GM19372 (cell line): Measurements from ENCODE around the gene LAMC2.

Source experiments
- ATAC-seq: cut with Tn5 transposase; IDR thresholded peaks from one replicate; pipeline ENCODE4 v1.9.1; 2021; ENCODE audit warnings: mild to moderate bottlenecking, low read depth, moderate library complexity; ENCODE audit not compliant: unreplicated experiment

The LAMC2 gene

DNA sequence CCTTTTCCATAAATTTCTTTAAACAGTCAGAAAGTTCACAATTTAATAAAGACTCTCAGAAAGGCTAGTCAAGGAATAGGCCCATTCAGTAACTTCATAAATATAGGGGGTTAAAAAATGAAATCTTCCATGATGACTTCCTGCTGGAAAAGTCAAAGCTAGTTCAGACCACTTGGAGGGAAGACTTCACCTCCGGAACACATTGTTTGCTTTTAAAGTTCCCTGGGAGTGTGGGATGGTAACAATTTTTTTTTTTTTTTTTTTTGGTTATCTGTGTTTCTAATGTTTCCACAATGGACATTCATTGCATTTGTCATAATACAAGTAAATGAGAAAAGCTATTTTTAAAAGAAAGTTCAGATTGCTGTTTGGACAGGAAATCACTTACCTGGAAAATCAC is 18.4 kb upstream of the LAMC2 start:
- no peak for ATAC-seq

- no peak for ATAC-seq
These were observed 17.8 kb upstream of the LAMC2 start for GRCh38 chr1:183168308-183168707.

DNA sequence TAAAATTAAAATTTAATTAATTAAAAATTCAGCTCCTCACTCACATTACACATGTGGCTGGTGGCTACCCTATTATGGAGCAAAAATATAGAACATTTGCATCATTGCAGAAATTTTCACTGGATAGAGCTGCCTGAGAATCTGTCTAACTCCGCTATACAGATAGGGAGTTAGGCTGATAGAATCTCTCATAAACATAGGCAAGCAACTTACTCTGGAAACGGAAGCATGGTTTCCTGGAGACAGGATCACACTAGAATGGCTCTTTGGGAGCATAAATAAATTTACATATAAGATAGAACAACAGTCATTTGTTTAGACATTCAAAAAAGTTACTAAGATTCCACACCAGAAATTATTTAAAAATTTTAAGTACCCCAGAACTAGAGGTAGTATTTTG is 12.2 kb upstream of the LAMC2 start:
- ATAC-seq: no peak

GRCh38 chr1:183175631-183176030 is 10.4 kb upstream of the LAMC2 start:
- ATAC-seq: no peak

GRCh38 chr1:183178545-183178944 is 7.5 kb upstream of the LAMC2 start:
- no peak for ATAC-seq

- no peak for ATAC-seq
These were observed 7.0 kb upstream of the LAMC2 start for GRCh38 chr1:183179033-183179432.

DNA sequence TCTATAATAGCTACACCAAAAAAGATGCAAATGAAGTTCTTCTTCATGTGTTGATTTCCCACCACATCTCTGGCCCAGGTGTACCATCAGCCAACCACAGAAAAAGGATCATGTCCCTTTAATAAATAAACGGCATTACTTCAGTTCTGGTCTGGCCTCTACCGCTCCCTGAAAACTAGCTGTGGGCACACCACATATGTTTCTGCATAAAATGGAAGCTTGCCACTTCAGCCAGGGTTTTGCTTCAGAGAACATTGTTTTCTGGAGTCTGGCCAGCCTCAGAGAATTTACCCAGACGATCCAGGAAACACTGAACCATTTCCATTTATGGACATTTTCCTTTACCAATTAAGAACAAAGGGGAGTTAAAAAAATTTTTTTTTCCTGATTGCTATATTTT is 5.8 kb upstream of the LAMC2 start:
- ATAC-seq: no peak

DNA sequence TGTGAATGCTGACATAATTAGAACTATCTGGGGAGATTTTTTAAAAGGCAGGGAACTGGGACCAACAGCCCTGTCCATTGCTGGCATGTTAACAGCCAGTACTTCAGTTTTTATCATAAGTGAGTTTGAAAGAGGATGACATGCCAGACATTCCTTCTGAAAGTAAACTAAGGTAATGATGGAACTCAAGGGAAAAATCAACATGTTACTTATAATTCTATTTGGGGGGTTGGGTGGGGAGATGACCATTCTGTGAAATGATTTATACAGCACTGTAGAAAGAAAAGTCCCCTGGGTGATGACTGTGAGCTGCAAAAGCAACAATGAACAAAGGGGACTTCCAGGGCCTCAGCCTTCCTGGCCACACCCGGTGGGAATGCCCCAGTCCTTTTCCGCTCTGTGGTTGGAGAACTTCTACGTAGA is 5.4 kb upstream of the LAMC2 start:
- no peak for ATAC-seq

DNA sequence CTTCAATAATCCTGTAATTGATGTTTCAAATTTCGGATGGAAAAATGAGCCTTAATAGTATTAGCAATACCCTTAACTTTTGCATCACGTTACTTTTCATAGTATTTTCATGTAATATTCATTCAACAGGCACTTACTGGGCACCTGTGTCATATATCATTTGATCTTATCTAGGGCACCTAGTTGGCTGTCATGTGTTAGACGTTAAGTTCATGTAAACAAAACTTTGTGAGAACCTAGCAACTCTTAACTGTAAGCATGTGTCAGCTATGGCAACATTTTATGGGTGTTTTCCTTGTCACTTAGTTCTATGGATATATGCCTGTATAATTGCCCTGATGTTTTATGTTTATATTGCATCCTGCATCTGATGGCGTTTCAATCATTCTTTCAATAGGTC is 777 bp downstream of the LAMC2 start:
- ATAC-seq: no peak

- no peak for ATAC-seq
These were observed 2.2 kb downstream of the LAMC2 start for GRCh38 chr1:183188240-183188639.

- ATAC-seq: no peak
These were observed 5.8 kb downstream of the LAMC2 start for GRCh38 chr1:183191833-183192232.

DNA sequence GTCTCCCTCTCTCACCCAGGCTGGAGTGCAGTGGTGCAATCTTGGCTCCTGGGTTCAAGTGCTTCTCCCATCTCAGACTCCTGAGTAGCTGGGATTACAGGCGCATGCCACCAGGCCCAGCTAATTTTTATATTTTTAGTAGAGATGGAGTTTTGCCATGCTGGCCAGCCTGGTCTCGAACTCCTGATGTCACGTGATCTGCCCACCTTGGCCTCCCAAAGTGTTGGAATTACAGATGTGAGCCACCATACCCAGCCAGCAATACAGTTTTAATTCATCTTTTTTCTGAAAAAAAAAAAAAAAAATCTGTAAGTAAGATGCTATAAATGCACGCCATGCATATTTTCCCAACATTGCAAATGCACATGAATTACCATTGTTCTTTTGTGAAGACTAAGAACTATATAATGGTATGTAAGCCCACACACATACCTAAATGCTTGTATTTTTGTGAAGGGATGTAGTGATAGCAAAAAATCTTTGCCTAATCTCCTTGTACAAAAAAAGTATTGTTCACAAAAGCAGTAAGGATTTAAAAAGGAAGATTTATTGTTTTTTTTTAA is 8.0 kb downstream of the LAMC2 start:
- no peak for ATAC-seq

DNA sequence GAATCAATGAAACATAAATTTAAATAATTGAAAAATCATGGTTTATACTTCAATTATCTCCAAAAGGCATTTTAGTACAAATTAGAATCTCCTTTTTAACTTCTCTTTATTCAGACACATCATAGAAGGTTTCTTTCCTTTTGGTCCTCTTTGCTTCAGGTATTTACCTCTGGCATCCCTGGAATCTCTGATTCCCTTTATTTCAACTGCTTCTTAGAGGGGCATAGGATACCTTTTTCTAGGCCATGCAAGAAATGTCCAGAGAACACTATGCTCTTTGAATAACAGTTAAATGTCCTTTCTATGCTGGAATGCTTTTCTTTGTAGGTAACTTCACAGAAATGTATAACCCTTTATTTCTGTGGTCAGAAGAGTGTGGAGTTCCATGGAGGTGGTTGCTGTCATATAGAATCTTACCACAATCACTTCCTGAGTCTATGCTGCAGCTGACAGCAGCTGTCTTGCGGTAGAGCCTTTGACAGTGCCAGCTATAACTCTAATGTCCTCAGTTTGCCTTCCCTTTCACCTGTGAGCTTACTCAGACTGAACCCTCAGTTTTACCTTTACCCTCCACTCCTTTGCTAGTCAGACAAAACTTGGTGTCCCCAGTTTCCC is 8.6 kb downstream of the LAMC2 start:
- ATAC-seq: peak; percentile 93

- peak; percentile 36 for ATAC-seq
These were observed 9.1 kb downstream of the LAMC2 start for GRCh38 chr1:183195142-183195574.

DNA sequence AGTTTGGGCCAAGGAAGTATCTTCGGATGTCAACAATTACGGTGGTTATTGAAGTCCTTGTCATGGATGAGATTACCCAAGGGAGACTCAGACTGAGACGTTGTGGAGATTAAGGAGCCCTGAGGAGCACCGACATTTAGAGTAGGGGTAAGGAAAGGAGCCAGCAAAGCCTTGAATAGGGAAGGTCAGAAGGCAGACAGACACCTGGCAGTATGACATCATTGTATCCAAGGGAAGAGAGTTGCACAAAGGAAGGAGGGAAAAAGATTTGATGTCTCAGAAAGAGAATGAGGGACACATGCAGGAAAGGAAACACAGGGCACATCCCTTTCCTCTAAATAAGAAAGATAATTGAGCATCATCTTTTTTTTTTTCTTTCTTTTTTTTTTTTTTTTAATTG is 11.7 kb downstream of the LAMC2 start:
- ATAC-seq: no peak

DNA sequence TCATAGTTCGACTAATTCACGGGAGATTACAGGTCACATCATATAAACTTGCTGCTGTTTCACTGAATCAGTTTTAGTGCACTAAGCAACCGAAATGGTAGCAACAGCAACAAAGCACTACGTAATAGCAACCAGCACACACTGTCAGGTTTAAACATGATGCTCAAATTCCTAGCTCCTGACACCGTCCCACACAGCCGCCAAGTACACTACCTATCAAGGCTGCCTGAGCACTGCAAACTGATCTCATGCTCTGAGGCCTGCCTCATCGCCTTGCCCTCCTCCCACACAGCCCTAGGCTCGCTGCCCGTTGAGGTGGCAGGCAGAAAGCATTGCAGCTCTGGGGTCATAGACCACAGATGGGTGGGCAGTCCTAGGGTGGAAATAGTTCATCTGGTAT is 12.4 kb downstream of the LAMC2 start:
- no peak for ATAC-seq

- no peak for ATAC-seq
These were observed 13.2 kb downstream of the LAMC2 start for GRCh38 chr1:183199304-183199703.

GRCh38 chr1:183200451-183200850 is 14.4 kb downstream of the LAMC2 start:
- no peak for ATAC-seq

DNA sequence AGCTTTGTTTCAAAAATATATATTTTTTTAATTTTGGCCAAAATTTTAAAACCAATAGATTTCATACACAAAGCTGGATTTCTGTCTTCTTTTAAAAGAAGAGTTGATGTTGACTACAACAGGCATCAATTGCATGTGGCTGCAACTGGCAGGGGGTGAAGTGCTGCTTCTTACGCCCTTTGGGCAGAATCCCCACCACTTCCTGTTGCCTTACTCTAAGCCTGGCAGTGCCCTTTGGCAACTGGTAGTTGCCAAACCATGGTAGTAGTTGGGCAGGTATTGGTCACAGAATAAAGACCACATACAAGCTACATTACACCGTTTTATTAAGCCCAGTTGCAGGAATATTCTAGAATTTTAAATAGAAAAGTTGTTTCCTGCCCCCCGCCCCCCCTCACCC is 17.0 kb downstream of the LAMC2 start:
- no peak for ATAC-seq

DNA sequence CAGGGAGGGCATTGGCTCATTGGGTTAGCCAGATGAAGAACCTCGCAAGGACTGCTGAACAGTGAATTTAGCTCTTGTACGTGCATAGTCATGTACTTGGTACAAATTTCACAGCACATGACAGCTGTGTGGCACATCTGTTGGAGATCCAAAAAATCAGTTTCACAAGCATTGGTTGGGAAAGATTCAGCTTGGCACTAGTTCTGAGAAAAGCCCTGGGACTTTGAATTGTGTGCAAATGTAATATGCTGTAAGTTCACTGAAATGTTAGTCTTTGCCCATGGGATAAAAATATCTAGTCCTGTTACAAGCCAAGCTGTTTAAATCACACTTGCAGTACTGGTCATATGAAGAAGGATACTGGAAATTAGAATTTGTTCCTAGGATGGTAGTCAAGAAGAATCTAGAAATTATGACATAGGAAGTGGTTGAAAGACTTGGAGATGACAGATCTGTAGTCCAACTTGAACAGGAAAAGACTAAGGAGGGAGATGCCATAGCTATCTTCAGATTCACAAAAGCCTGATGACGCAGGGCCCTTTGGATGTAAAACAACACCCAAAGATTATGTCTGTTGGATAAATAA is 19.2 kb downstream of the LAMC2 start:
- no peak for ATAC-seq

DNA sequence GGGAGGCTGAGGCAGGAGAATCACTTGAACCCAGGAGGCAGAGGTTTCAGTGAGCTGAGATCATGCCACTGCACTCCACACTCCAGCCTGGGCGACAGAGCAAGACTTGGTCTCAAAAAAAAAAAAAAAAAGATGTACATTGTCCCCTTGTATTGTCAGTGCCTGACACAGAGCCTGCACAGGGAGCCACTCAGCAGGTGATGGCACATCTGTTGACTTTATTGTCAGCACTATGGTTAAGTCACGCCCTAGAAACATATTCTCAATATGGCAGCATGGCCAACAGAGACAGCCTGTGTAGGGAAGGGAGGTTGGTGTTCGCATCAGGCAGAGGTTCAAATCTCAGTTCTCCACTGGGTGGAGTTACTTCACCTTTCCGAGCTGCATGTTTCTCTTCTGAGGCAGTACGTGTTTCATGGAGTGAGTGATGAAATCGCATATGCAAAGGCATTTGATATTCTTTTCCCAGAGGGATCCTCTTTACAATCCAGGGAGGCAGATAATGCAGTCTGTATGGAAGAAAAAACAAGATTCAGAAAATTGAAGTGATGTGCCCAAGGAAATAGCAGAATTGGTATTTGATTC is 20.6 kb downstream of the LAMC2 start:
- no peak for ATAC-seq
